DMS79 treated with DMSO at 0.1 percent for 48 hours (cell line): ENCODE results near the gene GJC3.
"Not testable (repeated sequence)": the region's sequence is repeated elsewhere in the genome, so short reads cannot be mapped to it uniquely, and the experiment has no call there.

Experiments used
- DNase-seq: peaks from one replicate; lab custom pipeline; 2025; lab: John Stamatoyannopoulos, UW

The GJC3 gene

GRCh38 chr7:99928994-99929729, at the start of gene GJC3:
TSS of gene GJC3 (minus strand) at chr7:99929620. CDS start at chr7:99929620, 0 bp downstream.
- peak; percentile 42 for DNase-seq

- no peak for DNase-seq
These were observed 47.2 kb upstream of the GJC3 start for GRCh38 chr7:99976626-99977025.

DNA sequence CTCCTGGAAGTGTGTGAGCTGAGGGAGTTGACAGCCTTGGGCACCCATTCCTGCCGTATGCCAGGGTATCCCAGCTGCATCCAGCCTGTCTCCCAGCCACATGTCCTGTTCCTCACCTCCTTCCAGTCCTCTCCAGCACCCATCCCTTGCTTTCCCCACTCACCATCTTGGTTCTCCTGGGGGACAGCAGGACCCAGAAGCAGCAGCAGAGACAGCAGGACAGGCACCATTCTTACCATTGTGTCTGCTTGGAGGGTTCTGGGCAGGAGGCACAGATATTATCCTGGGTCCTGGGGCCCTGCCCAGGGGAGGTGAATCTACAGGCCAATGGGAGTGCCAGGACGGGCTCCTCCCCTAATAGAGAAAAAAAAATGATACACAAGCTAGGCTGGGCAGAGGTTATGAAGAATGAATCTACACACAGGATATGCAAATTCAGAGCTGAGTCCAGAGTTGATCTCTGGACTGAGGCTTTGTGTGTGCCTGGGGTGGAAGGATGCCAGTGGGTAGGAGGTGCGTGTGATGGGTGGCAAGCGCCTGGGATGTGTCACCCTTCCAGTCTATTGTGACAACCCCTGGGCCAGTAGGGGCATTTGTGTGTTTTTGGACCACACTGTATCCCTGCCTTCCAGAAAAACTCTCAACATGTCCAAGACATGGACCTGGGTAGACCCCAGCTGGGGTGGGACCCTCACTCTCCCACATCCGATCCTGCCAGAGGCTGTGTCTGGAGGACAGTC, 46.5 kb upstream of the GJC3 start, which contains the start of gene AZGP1:
Gene AZGP1 (minus strand): TSS at position 250 of the 740 bp plus-strand sequence. CDS start 11 bp downstream, at position 239.
- DNase-seq = no peak

DNA sequence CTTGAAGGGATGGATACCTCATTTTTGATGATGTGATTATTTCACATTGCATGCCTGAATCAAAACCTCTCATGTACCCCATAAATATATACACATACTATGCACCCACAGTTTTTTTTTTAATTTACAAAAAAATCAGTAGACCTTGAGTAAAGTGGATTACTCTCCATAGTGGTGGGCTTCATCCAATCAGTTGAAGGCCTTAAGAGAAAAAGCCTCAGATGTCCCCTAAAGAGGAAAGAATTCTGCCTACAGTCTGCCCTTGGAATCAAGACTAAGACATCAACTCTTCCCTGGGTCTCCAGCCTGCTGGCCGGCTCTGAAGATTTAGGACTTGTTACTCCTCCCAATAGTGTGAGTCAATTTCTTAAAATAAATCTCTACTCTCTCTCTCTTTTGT, 45.3 kb upstream of the GJC3 start:
- no peak for DNase-seq

GRCh38 chr7:99973817-99974216, 44.4 kb upstream of the GJC3 start:
- not testable (repeated sequence) for DNase-seq

- DNase-seq = no peak
These were observed 41.8 kb upstream of the GJC3 start for GRCh38 chr7:99971242-99971641.

GRCh38 chr7:99969813-99970212, 40.4 kb upstream of the GJC3 start:
- peak; percentile 2 for DNase-seq

GRCh38 chr7:99969298-99969697, 39.9 kb upstream of the GJC3 start:
- no peak for DNase-seq

- no peak for DNase-seq
These were observed 29.3 kb upstream of the GJC3 start for GRCh38 chr7:99958564-99959227.

- DNase-seq = no peak
These were observed 25.8 kb upstream of the GJC3 start for GRCh38 chr7:99955247-99955646.

DNA sequence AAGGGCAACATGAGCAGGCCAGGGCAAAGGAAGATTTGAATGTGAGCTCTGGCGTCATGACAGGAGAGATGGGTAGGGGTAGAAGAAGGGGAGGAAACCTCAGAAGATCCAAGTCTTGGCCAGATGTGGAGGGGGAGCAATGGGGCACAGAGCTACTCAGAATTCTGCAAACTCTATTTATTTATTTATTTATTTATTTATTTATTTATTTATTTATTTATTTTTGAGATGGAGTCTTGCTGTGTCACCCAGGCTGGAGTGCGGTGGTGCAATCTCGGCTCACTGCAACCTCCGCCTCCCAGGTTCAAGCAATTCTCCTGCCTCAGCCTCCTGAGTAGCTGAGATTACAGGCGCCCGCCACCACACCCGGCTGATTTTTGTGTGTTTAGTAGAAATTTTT, 25.2 kb upstream of the GJC3 start:
- DNase-seq = not testable (repeated sequence)

DNA sequence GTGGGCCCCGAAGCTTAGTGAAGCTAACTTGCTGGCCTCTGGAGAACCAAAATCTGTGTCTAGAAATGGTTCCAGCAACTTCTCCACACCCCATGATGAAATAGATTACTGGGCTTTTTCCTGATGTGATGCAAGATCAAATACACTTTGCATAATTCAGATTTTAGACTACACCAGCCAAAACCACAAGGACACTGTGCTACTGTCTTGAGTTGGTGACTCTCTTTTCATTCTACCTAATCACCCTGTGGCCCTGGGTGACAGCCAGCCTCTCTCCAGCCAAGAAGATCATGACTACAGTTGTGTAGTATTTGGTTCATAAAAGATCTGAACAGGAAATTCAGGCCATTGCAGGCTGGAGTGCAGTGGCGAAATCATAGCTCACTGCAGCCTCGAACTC, 24.2 kb upstream of the GJC3 start:
- DNase-seq = no peak

- not testable (repeated sequence) for DNase-seq
These were observed 23.2 kb upstream of the GJC3 start for GRCh38 chr7:99952649-99953048.

DNA sequence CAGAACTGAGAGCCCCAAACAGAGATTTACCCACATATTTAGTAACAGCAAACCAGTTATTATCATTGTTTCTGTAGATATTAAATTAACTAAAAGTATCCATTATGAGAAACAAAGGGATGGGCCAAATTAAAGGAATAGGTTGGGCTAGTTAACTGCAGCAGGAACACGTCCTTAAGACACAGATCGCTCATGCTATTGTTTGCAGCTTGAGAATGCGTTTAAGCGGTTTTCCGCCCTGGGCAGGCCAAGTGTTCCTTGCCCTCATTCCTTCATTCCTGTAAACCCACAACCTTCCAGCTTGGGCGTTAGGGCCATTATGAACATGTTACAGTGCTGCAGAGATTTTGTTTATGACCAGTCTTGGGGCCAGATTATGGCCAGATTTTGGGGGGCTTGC, 21.4 kb upstream of the GJC3 start:
- not testable (repeated sequence) for DNase-seq

- DNase-seq = no peak
These were observed 20.3 kb upstream of the GJC3 start for GRCh38 chr7:99949645-99950228.

DNA sequence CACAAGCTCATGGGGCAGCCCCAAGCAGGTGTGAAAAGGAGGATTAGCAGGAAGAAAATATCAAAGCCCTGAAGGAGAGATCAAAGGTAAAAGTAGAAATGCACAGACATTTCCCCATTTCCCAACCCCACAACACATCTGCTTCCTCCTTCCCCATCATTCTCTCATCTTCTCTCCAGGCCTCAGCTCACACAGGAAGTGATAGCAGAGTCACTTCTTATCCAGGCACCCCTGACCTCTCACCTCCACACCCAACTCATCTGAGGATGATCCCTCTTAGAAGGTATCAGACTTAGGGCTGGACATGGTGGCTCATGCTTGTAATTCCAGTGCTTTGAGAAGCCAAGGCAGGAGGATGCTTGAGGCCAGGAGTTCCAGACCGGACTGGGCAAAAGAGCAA, 18.2 kb upstream of the GJC3 start:
- DNase-seq = no peak

DNA sequence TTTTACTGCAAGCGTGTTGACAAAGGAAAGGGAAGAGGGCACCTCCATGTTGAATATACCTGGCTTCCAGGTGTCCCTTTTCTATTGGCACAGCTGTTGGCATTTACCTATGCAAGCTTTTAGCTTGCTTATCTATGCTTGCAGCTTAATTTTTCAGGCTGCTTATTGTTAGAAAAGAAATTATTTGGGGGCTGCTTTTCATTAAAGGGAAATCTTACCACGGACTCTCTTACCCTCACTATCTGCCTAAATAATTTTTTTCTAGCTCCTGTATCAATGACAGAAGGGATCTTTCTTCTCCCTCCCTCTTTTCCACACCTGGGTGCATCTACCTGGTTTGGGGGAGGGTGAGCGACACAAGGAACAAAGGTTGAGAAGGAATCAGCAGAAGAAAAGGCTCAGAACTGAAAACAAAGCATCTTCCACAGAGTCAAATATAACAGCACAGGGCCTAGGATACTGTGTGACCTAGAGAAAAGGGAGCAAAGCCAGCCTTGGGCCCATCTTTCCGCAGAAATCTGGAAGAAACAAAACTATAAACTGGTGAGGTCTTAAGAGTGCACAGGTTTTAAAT, 15.2 kb upstream of the GJC3 start:
- DNase-seq = no peak

- no peak for DNase-seq
These were observed 14.4 kb upstream of the GJC3 start for GRCh38 chr7:99943641-99944496.

DNA sequence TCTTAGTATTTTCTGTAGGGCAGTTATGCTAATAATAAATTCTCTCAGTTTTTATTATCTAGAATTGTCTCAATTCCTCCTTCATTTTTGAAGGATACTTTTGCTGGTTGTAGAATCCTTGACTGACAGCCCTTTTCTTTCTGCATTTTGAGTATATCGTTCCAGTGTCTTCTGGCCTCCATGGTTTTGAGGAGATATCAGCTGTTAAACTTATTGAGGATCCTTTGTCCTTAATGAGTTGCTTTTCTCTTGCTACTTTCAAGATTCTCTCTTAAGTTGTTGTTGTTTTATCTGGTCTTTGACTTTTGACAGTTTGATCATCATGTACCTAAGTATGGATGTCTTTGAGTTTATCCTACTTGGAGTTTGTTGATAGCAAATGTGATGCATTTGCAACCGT, 8.9 kb upstream of the GJC3 start:
- DNase-seq = no peak

DNA sequence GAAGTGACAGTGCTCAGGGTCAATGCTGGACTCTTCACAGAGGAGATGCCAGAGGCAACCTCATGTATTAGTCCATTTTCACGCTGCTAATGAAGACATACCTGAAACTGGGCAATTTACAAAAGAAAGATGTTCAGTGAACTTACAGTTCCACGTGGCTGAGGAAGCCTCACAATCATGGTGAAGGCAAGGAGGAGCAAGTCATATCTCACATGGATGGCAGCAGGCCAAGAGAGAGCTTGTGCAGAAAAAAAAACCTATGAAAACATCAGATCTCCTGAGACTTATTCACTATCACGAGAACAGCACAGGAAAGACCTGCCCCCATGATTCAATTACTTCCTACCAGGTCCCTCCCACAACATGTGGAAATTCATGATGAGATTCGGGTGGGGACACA, 5.6 kb upstream of the GJC3 start:
- DNase-seq = not testable (repeated sequence)

GRCh38 chr7:99930376-99930775, 956 bp upstream of the GJC3 start:
- no peak for DNase-seq
